GM13976 (cell line): Measurements from ENCODE around the gene DTX4.

ENCODE experiments used
- DNase-seq: peaks from one replicate; pipeline ENCODE4 v3.0.0; 2012; ENCODE audit warnings: low spot score
- in situ Hi-C: fragments of 300-500 bp; cut with MboI; formaldehyde crosslinking; loops from one replicate; pipeline ENCODE4 v1.12.0; 2022; ENCODE audit warnings: low sequenced_read_pairs, mixed read lengths, inconsistent platforms; ENCODE audit not compliant: unreplicated experiment
- TF ChIP-seq, protein P1 (sequence below): IDR thresholded peaks from 2 replicates; pipeline ENCODE4 v1.5.1; 2012; ENCODE audit warnings: borderline replicate concordance, mild to moderate bottlenecking; ENCODE audit not compliant: insufficient read depth; ENCODE audit errors: extremely low read depth, missing control alignments, control extremely low read depth

Gene DTX4

DNA sequence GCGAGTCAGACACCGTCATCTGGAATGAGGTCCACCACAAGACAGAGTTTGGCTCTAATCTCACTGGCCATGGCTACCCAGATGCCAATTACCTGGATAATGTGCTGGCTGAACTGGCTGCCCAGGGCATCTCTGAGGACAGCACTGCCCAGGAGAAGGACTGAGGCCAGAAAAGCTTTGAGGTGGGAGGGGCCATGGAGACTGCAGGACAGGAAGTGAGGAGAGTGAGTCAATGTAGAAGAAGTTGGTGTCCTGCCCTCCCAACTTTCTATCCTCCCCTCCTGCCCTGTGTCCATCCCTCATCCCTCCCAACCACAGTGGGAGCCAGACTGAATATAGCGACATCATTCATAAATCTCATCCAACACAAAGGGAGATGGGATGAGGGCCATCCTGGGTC is 32.8 kb downstream of the DTX4 start:
- in situ Hi-C loops, result loop anchor here (5.0 kb wide), 1 partner anchor 32 kb away; the partner anchor contains the start of gene DTX4
- TF ChIP-seq, protein P1, sequence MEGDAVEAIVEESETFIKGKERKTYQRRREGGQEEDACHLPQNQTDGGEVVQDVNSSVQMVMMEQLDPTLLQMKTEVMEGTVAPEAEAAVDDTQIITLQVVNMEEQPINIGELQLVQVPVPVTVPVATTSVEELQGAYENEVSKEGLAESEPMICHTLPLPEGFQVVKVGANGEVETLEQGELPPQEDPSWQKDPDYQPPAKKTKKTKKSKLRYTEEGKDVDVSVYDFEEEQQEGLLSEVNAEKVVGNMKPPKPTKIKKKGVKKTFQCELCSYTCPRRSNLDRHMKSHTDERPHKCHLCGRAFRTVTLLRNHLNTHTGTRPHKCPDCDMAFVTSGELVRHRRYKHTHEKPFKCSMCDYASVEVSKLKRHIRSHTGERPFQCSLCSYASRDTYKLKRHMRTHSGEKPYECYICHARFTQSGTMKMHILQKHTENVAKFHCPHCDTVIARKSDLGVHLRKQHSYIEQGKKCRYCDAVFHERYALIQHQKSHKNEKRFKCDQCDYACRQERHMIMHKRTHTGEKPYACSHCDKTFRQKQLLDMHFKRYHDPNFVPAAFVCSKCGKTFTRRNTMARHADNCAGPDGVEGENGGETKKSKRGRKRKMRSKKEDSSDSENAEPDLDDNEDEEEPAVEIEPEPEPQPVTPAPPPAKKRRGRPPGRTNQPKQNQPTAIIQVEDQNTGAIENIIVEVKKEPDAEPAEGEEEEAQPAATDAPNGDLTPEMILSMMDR, result no peak

DNA sequence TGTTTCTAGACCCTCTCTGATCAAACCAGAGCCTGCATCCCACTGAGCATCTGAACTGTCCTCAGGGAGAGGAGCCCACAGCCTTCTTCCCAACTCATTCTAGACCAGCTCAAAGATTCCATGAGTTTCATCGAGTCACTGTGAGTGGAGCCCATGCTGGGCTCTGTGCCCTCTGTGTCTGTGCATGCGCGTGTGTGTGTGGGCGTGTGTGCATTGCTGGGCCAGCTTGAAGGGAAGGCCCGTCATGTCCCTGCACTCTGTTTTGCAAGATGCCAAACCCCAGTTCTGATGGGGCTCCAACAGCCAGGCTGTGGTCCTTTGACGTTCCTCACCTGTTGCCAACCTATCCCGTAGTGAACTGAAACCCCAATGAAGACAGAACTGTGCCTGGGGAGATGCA is 33.7 kb downstream of the DTX4 start:
- no peak for DNase-seq
- in situ Hi-C loops, result loop anchor here (5.0 kb wide), 1 partner anchor 33 kb away; the partner anchor contains the start of gene DTX4
- TF ChIP-seq, protein P1, result no peak

More for the DNA sequence above, 32.8 kb downstream of the DTX4 start:
- DNase-seq, result no peak

DNA sequence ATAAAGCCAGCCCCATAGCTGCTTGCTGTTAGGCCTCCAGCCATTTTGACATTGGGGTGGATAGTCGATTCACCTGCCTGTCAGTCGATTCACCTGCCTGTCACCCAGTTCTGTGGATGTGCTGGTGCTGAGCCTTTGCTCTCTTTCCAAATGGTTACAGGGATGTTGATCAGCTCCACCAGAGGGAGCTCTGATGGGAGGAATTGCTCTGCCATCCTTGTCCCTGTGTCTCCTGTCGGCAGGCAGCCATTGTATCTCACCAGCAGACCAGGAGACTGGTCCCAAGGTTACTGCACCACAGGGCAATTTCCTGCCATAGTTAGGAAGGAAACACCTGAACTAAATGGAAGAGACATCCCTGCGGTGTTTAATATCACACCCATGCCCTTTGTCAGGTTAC is 34.7 kb downstream of the DTX4 start:
- in situ Hi-C loops, result loop anchor here (5.0 kb wide), 1 partner anchor 34 kb away; the partner anchor contains the start of gene DTX4
- TF ChIP-seq, protein P1, result peak; percentile 44
- no peak for DNase-seq

DNA sequence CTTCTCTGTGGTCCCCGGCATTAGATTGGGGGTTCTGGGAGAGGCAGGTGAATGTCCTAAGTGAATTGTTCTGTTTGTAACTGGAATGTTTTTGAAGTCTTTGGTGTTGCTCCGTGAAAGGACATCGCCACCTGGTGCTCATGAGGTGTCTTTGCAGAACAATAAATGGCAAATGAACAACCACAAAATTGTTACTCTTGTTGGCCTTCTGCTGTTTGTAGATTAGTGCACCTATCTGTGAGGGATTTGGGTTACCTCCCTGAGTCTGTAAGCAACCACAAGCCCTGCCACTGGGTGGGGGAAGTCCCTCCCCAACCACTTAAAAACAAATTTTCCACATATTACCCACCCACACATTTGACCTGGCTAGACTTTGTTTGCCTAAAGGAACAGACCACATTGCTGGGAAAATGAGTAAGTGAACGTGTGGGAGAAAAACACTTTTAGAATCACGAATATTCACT is 36.1 kb downstream of the DTX4 start:
- peak; percentile 64 for DNase-seq
- TF ChIP-seq, protein P1, result peak; percentile 64
- in situ Hi-C loops, result loop anchor here (5.0 kb wide), 1 partner anchor 36 kb away; the partner anchor contains the start of gene DTX4

DNA sequence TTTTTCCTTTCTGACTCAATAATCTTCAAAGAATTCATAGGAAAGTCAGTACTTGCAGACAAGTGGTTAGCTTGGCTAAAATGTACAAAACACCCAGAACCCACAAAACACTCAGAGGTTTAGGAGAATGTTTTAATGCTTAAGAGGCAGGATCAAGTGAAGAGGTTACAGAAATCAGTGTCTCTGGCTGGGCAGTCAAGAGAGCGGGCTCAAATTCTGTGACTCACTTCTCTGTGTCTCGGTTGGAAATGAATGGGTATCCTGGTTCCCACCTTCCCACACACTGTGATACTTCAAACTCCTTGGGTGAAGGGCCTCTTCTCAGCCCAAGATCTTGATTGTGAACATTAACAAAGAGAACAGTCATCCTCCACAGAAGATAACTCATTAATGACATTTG is 37.0 kb downstream of the DTX4 start:
- no peak for DNase-seq
- in situ Hi-C loops, result loop anchor here (5.0 kb wide), 1 partner anchor 37 kb away; the partner anchor contains the start of gene DTX4
- TF ChIP-seq, protein P1, result no peak

DNA sequence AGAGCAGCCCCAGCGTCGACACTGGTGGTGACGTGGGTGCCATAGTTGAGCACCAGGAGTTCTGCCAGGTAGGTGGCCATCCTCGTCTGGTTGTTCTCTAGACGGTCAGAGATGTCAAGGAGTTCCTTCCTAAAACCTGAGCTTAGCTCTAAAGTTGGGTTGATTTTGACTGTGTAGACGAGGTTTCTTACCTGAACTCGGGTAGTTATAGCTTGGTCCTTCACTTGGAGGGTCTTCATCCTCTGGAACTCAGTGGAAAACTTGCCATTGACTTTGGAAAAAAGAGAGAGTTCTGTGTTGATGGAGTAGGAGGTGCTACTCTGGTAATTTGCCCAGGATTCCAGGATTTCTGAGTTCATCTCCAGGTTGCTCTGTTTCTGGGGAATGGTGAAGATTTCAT is 40.3 kb downstream of the DTX4 start:
- in situ Hi-C loops, result no loop called here
- TF ChIP-seq, protein P1, result no peak
- no peak for DNase-seq
